Stimulated activated CD8-positive, alpha-beta memory T cell treated with anti-CD3 and anti-CD28 coated beads, Interleukin-4, amount 100 ng/mL, for 48 hours (primary cell): ENCODE measurements around the gene RPL39L.

Experiments used
- DNase-seq: peaks from one replicate; pipeline ENCODE4 v3.0.0-alpha.2; 2020

RPL39L gene

DNA sequence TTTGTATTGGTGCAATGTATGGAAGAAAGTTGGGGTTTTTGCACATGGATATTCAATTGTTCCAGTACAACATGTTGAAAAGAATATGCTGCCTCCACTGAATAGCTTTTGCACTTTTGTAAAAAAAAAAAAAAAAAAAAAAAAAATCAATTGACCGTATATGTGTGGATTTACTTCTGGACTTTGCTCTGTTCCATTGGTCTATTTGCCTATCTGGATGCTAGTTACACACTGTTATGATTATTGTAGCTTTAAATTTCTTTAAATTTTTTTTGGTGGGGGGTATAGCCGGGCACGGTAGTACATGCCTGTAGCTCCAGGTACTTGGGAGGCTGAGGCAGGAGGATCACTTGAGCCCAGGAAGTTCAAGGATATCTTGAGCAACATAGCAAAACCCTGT, 52.5 kb downstream of the RPL39L start:
- DNase-seq: no peak

GRCh38 chr3:187085933-187086332, 53.4 kb downstream of the RPL39L start:
- DNase-seq: no peak

- DNase-seq: no peak
These were observed 54.2 kb downstream of the RPL39L start for GRCh38 chr3:187085021-187085666.

DNA sequence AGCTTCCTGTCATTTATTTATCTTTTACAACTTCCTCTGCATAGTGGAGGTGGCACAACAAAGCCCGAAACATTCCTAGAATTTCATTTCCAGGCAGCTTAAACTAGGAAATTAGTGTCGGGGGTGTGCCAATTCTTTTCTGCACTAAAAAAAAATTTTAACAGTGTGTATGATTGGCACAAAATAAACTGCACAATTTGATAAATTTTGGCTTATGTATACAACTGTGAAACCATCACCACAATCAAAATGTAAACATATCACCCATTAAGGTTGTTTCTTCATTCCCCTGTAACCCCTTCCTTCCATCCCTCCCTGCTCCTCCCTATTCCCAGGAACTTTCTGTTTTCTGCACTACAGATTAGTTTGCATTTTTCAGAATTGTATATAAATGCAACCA, 54.7 kb downstream of the RPL39L start:
- no peak for DNase-seq

- DNase-seq: no peak
These were observed 55.2 kb downstream of the RPL39L start for GRCh38 chr3:187084126-187084525.

DNA sequence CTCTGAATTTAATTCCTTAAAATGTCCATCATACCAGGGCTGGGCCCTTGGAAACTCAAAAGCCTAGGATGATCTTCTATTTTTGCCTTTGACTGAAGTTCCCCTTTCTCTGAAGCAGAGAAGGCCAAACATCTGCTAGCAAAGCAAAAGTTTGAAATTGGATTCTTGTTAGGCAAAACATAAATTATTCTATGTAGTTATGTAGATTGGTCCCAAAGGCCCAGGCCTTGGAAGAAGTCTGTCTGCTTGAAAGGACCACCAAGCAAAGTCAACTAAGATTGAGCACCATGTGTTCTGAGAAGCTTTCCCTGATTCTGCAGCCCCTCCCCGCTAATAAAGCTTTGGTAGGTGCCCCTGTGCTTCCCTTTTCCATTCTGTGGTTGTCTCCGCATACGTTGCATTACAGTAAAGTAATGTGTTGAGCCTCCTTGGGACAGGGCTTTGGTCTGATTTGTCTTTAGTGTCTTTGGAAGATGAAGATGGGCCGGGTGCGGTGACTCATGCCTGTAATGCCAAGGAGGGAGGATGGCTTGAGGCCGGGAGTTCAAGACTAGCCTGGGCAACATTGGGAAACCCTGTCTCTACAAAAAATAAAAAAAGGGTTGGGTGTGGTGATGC, 56.4 kb downstream of the RPL39L start:
- DNase-seq: no peak

DNA sequence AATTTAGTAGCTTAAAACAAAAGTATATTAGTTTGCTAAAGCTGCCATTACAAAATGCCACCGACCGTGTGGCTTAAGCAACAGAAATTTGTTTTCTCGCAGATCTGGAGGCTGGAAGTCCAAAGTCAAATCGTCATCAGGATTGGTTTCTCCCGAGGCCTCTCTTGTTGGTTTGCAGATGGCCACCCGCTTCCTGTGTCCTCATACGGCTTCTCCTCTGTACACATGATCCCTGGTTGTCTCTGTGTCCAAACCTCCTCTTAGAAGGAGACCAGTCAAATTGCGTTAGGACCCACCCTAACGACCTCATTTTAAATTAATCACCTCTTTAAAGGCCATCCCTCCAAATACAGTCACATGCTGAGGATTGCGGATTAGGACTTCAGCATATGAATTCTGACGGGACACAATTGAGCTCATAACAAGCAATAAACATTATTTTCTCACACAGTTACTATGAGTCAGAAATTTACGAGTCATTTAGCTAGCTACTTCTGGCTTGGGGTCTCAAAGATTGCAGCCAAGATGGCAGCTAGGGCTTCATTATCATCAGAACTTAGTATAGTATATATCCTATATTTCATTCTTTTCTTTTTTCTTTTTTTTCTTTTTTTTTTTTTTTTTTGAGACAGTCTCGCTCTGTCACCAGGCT, 58.4 kb downstream of the RPL39L start:
- DNase-seq: no peak

DNA sequence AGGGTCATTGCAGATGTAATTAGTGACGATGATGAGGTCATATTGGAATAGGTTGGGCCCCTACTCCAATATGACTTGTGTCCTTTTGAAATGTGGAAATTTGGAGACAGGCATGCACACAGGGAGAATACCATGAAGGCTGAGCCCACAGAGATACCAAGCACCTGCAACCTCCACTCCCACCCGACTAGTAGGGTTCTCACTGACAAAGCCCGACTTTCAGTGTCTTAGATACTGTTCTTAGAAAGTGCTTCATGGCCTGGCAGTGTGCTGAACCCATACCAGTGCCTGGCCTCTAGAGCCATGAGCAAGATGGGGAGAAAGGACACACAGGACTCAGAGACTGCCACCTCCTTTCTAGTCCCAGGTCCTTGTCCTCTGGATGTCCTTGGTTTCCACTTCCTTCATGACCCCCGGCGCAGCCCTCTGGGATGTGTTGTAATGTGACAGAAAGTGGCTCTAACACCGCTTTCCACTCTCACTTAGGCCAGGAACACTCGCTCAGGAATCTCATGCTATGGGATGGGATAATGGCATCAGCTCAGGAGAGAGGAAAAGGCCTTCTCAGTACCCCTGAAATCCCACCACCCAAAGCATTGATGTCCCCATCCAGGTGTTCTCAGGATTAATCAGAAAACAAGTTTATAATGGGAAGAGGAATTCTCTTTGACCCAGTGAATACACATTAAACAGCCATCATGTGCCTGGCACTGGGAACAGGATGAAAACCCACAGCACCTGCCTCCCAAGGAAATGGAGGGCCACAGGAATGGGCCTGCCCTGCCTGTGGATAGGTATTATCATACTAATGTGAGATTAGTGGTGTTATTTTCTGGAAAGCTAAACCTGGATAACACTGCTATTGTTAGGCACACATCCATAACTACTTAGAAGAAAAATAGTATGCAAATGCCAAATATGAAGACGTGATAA, 59.9 kb downstream of the RPL39L start:
- DNase-seq: no peak

- DNase-seq: no peak
These were observed 61.8 kb downstream of the RPL39L start for GRCh38 chr3:187077537-187077936.

- DNase-seq: no peak
These were observed 62.2 kb downstream of the RPL39L start for GRCh38 chr3:187077085-187077484.

GRCh38 chr3:187076297-187076696, 63.0 kb downstream of the RPL39L start:
- DNase-seq: no peak

- DNase-seq: no peak
These were observed 64.5 kb downstream of the RPL39L start for GRCh38 chr3:187074846-187075245.

DNA sequence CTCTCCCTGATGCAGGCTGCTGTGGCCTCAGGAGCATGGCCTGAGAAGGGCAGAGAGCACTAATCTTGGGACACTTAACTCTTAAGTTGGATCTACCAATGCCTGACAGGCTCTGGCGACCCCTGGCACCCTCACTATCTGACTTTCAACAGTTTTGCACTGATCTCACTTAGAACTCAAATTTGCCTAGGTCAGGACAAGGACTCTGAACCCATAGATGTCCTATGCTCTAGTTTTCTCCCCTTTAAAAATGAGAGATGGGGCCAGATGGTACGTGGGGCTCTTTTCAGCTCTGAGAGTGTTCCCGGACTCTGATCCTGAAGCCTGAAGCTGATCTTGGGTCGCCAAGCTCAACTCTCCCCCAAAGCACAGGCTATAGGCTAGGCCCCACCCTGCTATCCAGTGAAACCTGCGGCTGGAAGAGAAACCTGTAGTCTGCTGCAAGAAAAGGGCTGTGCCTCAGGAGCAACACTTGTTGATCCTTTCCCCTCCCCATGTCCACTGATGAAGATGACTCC, 65.7 kb downstream of the RPL39L start:
- DNase-seq: no peak

DNA sequence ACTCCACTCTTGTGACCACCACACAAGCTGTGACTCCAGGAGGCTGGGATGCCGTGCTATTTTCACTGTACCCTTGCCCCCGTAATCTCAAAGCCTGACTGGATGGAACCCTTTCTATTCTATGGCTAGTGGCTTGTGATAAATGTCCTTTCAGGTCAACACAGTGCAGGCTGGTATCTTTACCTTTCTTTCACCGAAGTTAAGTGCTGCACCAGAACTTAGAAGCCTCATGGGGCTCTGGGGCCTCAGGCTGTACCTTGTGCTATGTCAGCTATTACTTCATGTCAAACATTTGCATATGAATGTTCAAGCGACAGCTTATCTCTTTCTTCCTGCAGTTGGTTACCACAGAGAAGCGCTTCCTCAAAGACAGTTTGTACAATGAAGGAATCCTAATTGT, 66.8 kb downstream of the RPL39L start:
- DNase-seq: no peak

- DNase-seq: no peak
These were observed 67.2 kb downstream of the RPL39L start for GRCh38 chr3:187072102-187072501.
